WTC11 (cell line): ENCODE results near the gene NUP214.

Experiments
- TF ChIP-seq, protein P1 (sequence below): sonication (generic); formaldehyde crosslinking; IDR thresholded peaks from 2 replicates; pipeline ENCODE4 v1.8.1; 2023; ENCODE audit warnings: mild to moderate bottlenecking, missing genetic modification reagents, moderate library complexity
- TF ChIP-seq, protein P2 (sequence below): sonication (generic); formaldehyde crosslinking; IDR thresholded peaks from 2 replicates; pipeline ENCODE4 v1.8.1; 2022; ENCODE audit warnings: mild to moderate bottlenecking, missing genetic modification reagents, moderate library complexity, borderline replicate concordance
- TF ChIP-seq, protein P3 (sequence below): fragments of 250-450 bp; sonication (Bioruptor Pico); conservative IDR thresholded peaks from 2 replicates; pipeline ENCODE4 v1.9.0; 2021; ENCODE audit warnings: mild to moderate bottlenecking

DNA sequence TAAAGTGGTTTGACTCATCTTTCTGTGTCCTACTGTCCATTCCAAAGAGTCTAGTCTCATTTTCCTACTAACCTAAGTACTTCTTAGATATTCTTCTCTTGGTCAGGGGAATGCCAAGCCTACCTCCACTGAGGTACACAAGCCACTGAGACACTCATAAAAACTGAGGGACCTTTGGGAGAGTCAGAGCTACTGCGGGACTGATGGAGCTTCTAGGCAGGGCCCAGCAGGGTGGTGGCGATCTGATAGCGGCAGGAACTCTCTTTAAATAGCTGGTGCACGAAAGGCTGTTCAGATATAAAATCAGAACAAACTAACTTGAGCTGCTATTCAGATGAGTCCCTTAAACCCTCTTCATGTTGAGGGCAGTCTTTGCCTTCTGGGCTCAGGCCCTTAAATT is 14.7 kb downstream of the NUP214 start:
- TF ChIP-seq, protein P1, sequence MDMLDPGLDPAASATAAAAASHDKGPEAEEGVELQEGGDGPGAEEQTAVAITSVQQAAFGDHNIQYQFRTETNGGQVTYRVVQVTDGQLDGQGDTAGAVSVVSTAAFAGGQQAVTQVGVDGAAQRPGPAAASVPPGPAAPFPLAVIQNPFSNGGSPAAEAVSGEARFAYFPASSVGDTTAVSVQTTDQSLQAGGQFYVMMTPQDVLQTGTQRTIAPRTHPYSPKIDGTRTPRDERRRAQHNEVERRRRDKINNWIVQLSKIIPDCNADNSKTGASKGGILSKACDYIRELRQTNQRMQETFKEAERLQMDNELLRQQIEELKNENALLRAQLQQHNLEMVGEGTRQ = no peak
- TF ChIP-seq, protein P2, sequence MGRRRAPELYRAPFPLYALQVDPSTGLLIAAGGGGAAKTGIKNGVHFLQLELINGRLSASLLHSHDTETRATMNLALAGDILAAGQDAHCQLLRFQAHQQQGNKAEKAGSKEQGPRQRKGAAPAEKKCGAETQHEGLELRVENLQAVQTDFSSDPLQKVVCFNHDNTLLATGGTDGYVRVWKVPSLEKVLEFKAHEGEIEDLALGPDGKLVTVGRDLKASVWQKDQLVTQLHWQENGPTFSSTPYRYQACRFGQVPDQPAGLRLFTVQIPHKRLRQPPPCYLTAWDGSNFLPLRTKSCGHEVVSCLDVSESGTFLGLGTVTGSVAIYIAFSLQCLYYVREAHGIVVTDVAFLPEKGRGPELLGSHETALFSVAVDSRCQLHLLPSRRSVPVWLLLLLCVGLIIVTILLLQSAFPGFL (CRISPR knock-in tag) = no peak
- TF ChIP-seq, protein P3, sequence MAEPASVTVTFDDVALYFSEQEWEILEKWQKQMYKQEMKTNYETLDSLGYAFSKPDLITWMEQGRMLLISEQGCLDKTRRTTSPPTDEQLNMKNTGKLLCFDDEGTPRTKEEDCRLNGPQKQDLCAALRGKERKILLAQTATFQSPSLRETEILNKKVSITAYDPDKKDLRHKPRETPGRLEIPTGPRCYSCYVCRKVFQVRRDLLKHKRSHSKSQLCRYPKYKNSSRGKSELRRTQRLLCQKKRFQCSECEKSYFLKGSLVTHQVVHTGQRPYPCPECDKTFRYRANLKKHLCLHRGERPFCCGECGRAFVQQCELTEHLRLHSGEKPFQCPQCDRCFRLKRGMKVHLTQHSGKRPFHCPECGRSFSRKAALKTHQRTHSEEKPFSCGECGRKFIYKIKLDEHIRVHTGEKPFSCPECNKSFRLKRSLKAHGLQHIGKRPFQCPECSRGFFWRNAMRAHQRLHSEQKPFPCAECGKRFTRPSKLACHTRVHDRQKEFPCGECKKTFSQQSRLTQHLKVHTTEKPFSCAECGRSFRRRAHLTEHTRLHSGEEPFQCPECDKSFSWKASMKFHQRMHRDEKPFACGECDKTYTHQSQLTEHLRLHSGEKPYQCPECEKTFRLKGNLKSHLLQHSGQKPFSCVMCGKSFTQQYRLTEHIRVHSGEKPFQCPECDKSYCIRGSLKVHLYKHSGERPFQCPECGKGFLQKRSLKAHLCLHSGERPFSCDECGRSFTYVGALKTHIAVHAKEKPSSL (CRISPR knock-in tag) = no peak
